Activated naive CD4-positive, alpha-beta T cell (primary cell): ENCODE results near the gene BCL11B.

ENCODE experiments used
- DNase-seq, 4 experiments: peaks; one replicate each; lab custom pipeline; 2025; lab: John Stamatoyannopoulos, UW

BCL11B gene

DNA sequence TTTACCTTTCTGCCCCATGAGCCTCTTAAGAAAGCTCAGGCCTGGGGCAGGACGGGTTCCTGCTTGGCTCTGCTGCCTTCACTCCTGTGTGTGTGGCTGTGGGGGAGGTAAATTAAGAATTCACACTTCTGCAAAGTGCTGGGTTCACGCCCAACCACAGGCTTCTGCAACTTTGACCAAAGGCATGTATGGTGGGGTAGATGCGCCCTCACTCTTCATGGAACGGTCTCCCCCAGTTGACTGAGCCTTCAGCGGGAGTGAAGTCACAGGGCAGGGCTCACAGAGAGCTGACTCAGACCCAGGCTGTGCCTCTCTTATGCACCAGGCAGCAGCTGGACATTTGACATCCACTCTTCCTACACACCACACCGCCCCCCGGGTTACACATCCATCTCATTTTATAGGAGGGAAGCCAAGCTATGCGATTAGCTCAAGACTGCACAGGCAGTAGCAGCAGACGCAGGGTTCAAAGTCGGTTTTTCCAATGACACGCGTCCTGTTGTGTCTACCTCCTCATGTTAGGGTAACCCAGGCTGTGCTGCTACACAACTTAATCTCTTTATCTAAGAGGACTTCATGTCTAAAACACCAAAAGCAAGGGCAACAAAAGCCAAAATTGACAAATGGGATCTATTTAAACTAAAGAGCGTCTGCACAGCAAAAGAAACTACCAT lies 15.4 kb upstream of the BCL11B start:
- DNase-seq, result no peak

DNA sequence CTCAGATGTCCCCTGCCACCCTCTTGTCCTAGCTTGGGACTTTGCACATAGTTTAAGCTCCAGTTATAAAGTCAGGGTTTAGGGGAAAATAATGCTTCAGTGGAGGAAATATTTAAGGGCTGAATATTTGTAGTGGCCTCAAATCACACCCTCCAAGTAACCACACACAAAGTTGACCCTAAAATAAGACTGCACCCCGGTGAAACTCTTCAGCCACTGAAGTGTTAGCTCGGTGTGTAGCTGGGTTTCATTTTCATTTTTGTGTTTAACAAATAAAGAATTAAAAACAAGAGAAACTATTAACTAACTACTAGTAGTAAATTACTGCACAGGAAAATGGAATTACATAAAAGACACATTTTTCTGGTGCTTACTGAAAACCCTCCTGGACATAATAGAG lies 14.8 kb upstream of the BCL11B start:
- DNase-seq, result no peak

DNA sequence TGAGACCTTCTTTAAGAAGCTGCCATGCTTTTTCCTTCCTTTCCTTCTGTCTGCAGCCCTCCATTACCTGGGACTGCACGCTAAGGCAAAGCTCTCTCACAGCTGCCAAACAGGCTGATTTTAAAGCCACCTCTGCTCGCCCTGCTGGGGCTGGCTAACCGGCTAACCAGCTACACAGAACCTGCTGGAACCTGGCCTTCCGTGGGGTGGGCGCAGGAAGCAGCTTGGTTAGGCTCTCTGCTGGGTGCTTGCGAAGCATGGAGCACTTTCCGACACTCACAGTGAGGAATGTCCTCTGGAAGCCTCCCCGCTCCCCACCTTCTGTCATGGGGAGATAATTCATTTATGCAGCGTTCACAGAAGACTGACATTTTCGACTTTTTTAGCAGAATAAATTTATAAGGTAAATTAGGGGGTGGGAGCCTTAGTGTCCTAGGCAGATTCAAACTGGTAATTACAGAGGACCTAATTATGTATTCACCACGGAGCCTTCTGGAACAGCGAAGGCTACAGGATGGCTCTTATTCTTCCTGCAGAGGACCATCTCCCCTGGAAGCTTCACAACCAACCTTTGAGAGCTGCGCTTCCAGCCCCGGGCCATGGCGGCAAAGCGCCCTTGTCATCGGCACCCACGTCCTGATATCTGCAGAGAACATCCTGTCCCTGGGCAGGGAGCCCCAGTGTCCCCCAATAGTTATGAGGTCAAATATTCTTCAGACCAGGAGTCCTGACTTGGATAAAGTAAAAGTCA lies 12.4 kb upstream of the BCL11B start:
- DNase-seq, result no peak

DNA sequence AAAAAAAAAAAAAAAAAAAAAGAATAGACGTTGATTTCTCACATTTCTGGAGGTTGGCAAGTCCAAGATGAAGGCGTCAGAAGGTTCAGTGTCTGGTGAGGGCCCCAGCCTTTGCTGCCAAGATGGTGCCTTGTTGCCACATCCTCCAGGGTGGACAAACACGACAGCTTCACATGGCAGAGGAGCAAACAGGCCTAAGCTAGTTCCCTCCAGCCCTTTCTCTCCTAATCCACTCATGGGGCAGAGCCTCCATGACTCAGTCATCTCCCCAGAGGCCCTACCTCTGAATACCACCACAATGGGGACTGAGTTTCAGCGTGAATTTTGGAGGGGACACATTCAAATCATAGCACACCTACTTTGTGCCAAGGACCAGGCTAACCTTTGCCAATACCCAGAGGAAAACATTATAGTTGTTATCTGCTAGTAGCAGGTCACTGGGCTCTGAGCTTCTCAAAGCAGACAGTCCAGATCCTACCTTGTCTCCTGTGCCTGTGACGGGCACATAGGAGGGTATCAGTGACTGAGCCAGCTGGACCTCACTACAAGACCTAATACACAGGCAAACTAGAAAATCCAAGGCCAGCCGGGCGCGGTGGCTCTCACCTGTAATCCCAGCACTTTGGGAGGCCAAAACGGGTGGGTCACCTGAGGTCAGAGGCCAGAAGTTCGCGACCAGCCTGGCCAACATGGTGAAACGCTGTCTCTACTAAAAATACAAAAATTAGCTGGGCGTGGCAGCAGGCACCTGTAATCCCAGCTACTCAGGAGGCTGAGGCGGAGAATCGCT lies 10.5 kb upstream of the BCL11B start:
- DNase-seq, result no peak

DNA sequence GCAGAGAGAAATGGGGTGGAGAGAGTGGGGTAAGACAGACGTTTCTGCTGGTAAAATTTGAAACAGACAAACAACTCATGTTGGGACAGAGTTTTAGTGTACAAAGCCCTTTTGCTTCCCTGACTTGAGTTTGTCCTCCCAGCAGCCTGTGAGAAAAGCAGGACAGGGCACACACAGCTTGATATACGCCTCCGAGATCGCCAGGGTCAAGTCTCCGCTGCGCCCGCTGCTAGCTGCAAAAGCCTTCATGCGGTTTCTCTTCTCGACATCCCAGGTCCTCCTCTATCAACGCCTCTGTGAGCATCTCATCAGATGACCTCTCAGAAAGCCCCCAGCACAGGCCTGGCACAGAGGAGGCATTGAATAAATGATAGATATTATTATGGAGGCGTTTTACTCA lies 9.4 kb upstream of the BCL11B start:
- DNase-seq, result no peak

DNA sequence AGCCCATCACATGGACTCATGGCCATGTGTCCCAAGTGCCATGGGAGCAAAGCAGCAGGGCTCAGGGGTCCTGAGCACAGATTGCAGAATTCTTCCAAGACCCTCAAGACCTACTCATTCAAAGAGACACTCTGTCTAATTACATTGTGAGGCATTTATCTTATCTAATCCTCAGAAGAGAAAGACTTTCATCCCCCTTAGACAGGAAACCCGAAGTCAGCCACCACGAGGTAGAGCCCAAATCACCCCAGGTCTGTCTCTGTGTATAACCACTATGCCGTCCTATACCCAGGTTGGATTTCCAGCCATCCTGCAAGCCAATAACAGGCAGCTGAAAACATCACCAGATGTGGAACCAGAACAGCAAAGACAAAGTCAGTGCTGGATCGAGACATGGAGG lies 8.9 kb upstream of the BCL11B start:
- no peak for DNase-seq

DNA sequence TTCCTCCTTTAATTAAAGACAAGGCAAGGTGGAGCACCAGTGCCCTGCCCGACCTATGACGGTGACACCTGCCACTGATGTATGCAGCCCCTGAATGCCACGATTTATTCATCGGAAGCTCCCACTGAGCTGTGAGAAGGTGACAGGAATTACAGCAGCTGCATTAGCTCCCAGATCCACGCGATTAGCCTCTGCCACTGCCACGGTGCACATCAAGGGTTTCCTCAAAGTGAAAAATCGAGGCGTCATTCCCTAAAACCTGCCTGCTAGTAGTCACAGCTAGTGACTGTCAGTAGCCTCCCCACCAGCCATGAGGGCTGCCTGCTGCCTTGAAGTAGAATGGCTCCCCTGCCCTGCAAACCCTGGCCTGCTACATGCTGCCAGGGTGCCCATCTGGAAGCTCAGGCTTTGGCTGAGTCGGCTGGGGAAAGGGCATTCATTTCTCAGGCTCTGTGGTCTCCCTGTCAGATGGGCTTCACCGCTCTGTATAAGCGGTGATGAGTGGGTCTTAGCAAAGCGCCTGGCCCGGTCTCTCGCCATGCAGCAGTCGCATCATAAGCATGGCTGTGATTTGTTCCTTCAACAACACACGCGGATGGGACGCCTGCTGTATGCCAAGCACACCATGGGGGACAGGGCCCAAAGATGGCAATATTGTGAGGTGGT lies 8.2 kb upstream of the BCL11B start:
- DNase-seq, result no peak

DNA sequence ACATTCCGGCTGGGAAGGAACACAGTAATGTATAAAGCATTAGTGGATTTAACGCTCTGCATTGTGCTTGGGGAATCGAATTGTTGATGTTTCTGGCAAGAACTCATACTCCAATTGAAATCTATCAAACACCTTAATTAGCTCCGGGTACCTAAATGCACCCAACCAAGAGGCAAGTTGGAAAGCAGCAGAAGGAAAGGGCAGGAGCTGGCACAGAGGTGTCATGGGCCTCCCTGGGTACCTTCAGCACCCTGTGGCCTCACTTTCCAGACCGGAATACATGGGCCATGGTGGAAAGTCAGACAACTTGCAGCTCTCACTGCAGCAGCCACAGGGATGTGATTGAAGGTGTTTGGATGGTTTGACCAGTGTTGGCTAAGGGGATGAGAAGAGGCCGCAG lies 6.8 kb upstream of the BCL11B start:
- DNase-seq, result no peak

DNA sequence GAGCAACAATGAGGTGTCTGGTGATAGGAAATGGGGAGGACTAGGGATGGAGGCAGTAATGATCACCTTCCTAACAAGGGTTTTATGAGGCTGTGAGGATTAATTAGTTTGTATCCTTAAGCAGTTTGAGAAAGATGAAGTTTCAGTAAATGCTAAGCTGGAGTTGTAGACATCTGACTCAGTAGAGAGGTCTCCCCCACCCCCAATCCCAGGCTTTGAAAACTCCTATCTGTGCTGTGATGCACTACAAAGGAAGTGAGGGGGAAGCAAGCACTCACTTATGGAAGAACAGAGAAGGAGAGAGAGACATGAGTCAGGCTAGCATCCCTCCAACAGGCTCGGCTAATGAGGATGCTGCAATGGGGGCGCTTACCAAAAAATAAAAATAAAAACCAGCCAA lies 5.5 kb upstream of the BCL11B start:
- no peak for DNase-seq

DNA sequence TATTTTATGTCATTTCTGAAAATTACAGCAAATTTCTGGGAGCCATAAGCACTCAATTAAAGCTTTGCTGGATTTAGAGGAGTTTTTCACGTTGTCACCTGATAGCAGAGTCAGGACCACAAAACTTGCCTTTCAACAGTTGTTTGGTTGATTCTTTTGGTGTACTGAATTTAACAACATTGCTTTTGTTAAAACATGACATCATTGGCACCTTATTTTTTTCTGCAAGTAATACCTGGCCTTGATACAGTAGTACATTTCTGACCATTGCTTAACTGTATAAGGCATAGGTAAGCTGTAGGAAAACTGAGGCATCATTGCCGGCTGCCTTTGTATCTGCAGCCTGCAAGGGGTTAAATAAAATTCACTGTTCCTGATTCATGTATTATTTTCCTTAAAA lies 4.5 kb upstream of the BCL11B start:
- DNase-seq, result no peak

DNA sequence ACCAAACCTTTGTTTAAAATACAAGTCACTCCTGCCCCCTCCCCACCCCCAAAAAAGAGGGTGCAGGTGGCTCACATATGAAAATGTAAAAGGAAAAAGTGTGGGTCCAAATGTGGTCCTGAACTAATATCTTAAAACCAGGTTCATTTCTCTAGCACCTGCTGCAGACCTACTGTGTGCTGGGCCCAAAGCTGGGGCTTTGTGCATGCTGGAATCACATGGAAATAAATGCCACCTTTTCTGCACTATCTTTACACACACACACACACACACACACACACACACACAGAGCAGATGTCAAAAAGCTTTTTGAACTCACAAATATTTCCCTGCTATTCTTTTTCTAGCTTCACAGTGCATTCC lies 3.2 kb upstream of the BCL11B start:
- no peak for DNase-seq

DNA sequence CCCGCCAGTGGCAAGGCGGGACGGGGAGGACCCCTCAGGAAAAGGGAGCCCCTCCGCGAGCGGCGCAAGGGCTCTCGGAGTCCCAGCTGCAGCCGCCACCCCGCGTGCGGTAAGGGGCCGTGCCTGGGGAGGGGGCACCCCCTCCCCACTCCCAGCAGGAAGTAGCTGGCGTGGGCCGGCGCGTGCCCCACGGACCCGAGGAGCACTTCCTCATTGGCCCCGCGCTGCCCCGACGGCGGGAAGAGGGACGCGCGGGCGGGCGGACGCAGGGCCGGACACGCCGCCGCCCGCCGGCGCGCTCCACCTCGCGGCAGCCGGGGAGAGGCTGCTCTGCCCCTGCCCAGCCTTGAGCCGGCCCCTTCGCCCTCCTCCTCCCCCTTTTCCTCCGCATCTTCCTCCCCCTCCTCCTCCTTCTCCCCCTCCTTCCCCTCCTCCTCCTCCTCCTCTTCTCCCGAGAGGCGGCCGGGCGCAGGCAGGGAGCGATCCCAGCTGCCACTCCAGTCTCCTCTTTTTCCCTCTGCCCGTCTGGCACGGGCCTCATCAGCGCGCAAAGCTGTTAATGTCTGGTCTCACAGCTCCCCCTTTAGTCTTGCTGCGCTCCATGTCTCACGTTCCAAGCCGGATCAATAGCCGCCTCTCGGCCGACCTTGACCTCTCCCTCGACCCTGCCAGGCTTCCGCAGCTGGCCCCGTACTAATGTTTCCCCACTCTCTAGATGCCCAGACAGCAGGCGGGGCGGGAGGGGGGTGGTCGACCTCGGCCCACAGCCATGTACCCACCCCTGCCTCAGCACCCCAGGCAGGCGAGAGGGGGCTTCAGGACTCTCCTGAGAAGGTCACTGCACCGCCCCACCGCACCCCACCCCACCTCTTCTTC lies 2.6 kb upstream of the BCL11B start:
- peak in 1 of 4 experiments; percentile 31 for DNase-seq

DNA sequence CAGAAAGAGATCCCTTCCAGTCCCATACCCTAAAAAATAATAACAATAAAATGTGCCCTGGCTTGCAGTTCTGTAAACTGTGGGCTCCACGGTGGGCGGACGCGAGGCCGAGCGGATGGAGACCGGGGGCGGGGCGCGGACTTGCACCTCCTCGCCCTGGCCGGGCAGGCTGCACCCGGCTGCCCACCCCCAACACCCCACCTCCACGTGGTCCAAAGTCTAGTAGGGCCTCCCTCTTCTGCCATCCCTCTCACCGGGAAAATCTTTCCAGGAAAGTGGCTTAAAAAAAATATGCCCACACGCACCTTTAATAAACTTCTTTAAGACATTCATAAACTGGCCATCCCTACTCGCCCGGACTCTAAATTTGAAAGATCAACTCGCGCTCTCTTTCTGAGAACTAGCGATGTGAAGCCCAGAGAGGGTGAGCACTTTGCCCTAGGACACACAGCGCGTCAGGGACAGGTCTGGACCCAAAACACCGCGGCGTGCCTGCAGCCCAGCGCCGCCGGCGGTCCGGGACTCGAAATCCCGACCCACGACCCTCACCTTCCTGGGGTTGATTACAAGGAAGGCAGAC lies 1.9 kb upstream of the BCL11B start:
- peak in 1 of 4 experiments; percentile 27 for DNase-seq

DNA sequence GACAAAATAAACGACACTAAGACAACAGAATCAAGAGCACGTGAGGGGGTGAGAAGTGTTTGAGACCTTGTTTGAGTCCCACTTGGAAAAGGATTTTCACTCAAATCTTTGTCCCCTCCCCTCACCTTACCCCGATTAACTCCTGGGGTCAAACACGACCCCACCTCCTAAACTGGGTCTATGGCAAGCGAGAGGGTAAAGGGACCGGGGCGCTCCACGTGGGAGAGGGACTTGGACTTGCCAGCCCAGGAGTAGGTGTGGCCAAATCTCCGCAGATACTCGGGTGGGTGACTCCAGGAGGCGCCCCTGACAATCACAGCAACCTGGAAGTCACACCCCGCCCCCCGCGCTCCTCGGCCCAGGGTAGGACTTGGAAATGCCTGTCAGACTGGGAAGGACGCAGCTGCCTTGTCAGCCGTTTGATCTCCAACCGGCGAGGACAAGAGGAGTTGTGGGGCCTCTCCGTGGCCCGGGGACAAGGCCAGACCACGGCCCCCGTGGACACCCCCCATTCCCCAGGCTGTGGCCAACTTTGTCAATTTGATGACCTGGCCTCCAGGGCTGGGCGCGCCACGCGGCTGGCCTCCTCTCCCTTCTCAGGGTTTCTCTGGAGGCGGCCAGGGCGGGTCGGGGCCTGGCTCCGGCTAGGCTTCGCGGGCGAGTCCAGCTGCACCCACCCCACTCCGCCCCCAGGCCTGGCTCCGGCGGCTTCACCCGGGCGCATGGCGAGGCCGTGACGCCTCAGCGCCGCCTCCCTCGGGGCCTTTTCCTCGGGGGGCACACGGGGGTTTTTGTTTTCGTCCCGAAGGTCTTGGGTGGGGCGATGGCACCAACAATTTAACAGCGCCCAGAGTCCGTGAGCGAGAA lies 1.1 kb upstream of the BCL11B start:
- peak in 1 of 4 experiments; percentile 35 for DNase-seq

DNA sequence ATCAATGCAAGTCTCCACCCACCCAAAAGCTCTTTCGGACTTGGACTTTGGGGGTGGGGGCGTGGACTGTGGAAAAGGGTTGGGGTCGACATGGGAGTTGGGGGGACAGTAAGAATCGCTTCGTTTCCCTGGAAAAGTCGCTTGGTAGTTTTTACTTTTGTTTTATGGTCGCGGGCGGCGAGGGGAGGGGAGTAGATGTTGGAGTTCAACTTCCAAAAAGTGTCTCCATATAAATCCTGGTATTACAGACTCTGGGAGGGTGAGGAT lies 568 bp upstream of the BCL11B start:
- DNase-seq, result no peak

DNA sequence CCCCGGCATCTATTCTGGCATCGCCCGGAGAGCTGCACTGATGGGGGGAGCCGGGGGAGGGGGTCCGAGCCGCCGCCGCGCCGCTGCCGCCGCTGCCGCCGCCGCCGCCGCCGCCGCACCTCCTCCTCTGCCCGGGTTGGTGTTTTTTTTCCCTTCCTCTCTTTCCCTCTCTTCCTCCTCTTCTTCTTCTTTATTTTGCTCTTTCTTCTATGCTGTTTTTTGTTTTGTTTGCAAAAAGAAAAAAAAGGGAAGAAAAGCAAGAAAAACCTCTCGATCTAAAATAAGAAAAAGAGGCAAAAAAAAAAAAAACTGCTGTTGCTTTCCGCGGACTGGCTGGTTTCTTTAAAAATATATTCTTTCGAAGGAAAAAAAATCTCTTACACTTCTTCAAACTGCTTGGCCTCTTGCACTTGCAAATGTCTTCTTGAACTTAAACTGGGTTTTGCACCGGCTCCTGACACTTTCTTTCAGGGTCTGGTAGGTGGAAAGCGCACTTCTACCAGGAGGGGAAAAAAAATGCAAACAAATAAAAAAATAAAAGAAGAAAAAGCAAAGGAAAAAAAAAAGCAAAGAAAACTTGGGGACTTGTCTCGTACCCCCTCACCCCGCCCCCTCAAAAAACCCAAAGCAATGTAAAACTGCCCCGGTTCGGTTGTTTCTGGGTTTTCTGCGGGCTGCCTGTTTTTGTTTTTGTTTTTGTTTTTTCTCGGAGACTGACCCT lies 616 bp downstream of the BCL11B start:
- DNase-seq, result no peak

DNA sequence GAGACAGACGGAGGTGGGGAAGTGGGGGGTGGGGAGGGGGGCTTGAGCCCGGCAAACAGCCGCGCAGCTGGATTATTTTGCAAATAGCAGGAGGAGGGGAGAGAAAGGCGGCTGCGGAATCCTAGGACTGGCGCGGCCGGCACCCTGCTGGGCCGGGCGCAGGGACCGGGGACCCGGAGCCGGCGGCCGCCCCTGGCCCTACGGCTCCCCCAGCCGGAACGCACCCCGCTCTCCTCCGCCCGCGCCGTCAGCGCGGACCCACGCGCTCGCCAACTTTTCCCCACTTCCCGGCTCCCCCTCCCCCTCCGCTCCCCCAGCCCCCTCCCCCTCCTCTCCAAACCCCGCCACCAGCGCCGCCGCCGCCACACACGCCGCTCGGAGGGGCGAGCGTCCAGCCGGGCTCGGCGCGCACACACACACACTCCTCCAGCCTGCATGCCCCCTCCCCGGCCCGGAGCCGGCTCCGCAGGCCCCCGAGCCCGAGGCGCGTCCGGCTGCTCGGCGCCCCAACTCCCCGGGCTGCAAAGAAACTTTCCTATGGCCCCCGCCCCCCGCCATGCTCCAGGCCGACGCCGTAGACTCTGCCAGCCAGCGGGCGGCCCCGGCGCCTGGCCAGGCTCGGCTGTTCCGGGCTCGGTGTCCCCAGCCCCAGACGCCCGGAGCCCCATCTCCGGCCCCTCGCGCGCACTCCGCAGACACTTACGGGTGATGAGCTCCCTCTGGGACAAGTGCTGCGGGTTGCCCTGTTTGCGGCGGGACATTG lies 1.4 kb downstream of the BCL11B start:
- DNase-seq, result peak in 1 of 4 experiments; percentile 37

DNA sequence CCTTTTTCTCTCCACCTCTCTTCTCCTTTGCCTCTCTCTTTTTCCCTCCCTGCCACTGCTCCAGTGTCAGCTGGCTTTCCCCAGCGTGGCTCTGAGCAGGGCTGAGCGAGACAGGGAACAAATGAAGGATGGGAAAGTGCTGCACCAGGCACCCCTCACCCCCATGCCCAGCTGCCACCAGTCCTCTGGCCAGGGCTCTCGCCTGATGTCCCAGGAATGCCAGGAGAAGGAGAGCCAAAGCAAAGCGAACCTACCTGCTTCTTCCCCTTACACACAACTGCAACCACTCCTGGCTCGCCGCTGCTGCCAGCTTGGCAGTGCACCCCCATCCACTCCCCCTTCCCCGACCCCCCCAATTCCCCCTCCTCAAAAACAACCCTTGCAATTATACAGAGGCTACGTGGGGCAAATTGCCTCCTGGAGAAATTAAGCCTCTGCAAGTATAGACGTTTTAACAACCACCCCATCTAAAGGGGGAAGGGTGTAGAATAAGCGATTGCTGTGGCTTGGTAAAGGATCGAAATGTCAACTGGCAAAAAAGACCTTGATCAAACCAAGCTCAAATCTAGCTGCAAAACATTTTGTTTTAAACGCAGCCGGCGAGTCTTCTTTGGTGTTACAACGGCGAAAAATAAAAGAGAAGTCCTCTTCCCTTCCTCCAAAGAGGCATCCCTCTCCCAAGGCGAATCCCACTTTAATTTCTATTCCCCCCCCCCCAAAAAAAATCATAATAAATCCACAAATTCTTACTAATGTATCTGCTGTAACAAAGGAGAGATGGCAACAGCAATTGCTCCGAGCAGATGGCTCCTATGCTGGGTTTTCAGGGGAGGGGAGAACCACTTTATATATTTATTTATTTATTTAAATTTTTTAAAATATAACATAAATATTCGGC lies 2.9 kb downstream of the BCL11B start:
- DNase-seq, result no peak
